ENCODE results near the gene RND3.

- no peak for TF ChIP-seq EZH2 (IDR thresholded peaks at IDR 0.05; ENCODE audit: borderline replicate concordance, low read length)
- TF ChIP-seq CTCF (conservative IDR thresholded peaks at IDR 0.05 in 1 of 2, IDR thresholded peaks at IDR 0.05 in 1 of 2; ENCODE audit: extremely low read depth in 1 of 2, insufficient read depth in 1 of 2, low read depth in 1 of 2, low read length in 2 of 2): no peak
These were observed 26.2 kb upstream of the RND3 start for GRCh38 chr2:150513647-150514046.
